HEK293 (cell line): ENCODE measurements around the gene MAPK14.

Source experiments
- BCL6B ChIP-seq: fragments of 450-650 bp; formaldehyde crosslinking; IDR thresholded peaks from 2 replicates; pipeline ENCODE4 v1.5.1; 2017; ENCODE audit warnings: missing biosample characterization, missing genetic modification characterization
- ELK4 ChIP-seq: IDR thresholded peaks from 2 replicates; pipeline ENCODE4 v1.6.1; 2011; ENCODE audit warnings: mild to moderate bottlenecking, low read depth, low read length, borderline replicate concordance
- GLIS2 ChIP-seq: fragments of 450-650 bp; formaldehyde crosslinking; IDR thresholded peaks from 2 replicates; pipeline ENCODE4 v1.5.1; 2016; ENCODE audit warnings: missing biosample characterization, missing genetic modification characterization
- KLF16 ChIP-seq: fragments of 450-650 bp; formaldehyde crosslinking; IDR thresholded peaks from 2 replicates; pipeline ENCODE4 v1.5.1; 2017; ENCODE audit warnings: missing biosample characterization, missing genetic modification characterization
- SP3 ChIP-seq: fragments of 450-650 bp; formaldehyde crosslinking; IDR thresholded peaks from 2 replicates; pipeline ENCODE4 v1.5.1; 2016; ENCODE audit warnings: missing biosample characterization, missing genetic modification characterization
- SP7 ChIP-seq: fragments of 450-650 bp; formaldehyde crosslinking; IDR thresholded peaks from 2 replicates; pipeline ENCODE4 v1.5.1; 2016; ENCODE audit warnings: missing biosample characterization, missing genetic modification characterization
- YY2 ChIP-seq: fragments of 450-650 bp; formaldehyde crosslinking; IDR thresholded peaks from 2 replicates; pipeline ENCODE4 v1.5.1; 2016; ENCODE audit warnings: missing biosample characterization, missing genetic modification characterization
- ZBTB10 ChIP-seq: fragments of 450-650 bp; formaldehyde crosslinking; IDR thresholded peaks from 2 replicates; pipeline ENCODE4 v1.5.1; 2016; ENCODE audit warnings: missing biosample characterization, missing genetic modification characterization
- ZBTB21 ChIP-seq: fragments of 450-650 bp; formaldehyde crosslinking; IDR thresholded peaks from 2 replicates; pipeline ENCODE4 v1.5.1; 2017; ENCODE audit warnings: missing biosample characterization, missing genetic modification characterization
- ZBTB6 ChIP-seq: fragments of 450-650 bp; formaldehyde crosslinking; IDR thresholded peaks from 2 replicates; pipeline ENCODE4 v1.5.1; 2017; ENCODE audit warnings: missing biosample characterization, missing genetic modification characterization
- ZFHX2 ChIP-seq: fragments of 450-650 bp; formaldehyde crosslinking; conservative IDR thresholded peaks from 2 replicates; pipeline ENCODE4 v1.5.1; 2016; ENCODE audit warnings: missing biosample characterization, missing genetic modification characterization
- ZNF146 ChIP-seq: fragments of 450-650 bp; formaldehyde crosslinking; IDR thresholded peaks from 2 replicates; pipeline ENCODE4 v1.5.1; 2016; ENCODE audit warnings: missing biosample characterization, missing genetic modification characterization
- ZNF175 ChIP-seq: fragments of 450-650 bp; formaldehyde crosslinking; IDR thresholded peaks from 2 replicates; pipeline ENCODE4 v1.5.1; 2016; ENCODE audit warnings: missing biosample characterization, missing genetic modification characterization
- ZNF2 ChIP-seq: fragments of 450-650 bp; formaldehyde crosslinking; IDR thresholded peaks from 2 replicates; pipeline ENCODE4 v1.5.1; 2016; ENCODE audit warnings: missing biosample characterization, missing genetic modification characterization
- ZNF211 ChIP-seq: fragments of 450-650 bp; formaldehyde crosslinking; IDR thresholded peaks from 2 replicates; pipeline ENCODE4 v1.5.1; 2016; ENCODE audit warnings: low read depth, missing biosample characterization, missing genetic modification characterization
- ZNF223 ChIP-seq: fragments of 450-650 bp; formaldehyde crosslinking; IDR thresholded peaks from 2 replicates; pipeline ENCODE4 v1.5.1; 2016; ENCODE audit warnings: missing biosample characterization, missing genetic modification characterization
- ZNF280C ChIP-seq: fragments of 450-650 bp; formaldehyde crosslinking; IDR thresholded peaks from 2 replicates; pipeline ENCODE4 v1.5.1; 2016; ENCODE audit warnings: missing biosample characterization, missing genetic modification characterization
- ZNF341 ChIP-seq: fragments of 450-650 bp; formaldehyde crosslinking; IDR thresholded peaks from 2 replicates; pipeline ENCODE4; 2016; ENCODE audit warnings: low read depth, missing biosample characterization, missing genetic modification characterization
- ZNF354C ChIP-seq: fragments of 450-650 bp; formaldehyde crosslinking; IDR thresholded peaks from 2 replicates; pipeline ENCODE4 v1.5.1; 2016; ENCODE audit warnings: missing biosample characterization, missing genetic modification characterization, low read depth, borderline replicate concordance
- ZNF416 ChIP-seq: fragments of 450-650 bp; formaldehyde crosslinking; IDR thresholded peaks from 2 replicates; pipeline ENCODE4 v1.5.1; 2016; ENCODE audit warnings: missing biosample characterization, missing genetic modification characterization
- ZNF433 ChIP-seq: fragments of 450-650 bp; formaldehyde crosslinking; IDR thresholded peaks from 2 replicates; pipeline ENCODE4 v1.5.1; 2016; ENCODE audit warnings: missing biosample characterization, missing genetic modification characterization, low read depth
- ZNF449 ChIP-seq: fragments of 450-650 bp; formaldehyde crosslinking; IDR thresholded peaks from 2 replicates; pipeline ENCODE4 v1.5.1; 2017; ENCODE audit warnings: missing biosample characterization, mild to moderate bottlenecking, missing genetic modification characterization, moderate library complexity
- ZNF501 ChIP-seq: fragments of 450-650 bp; formaldehyde crosslinking; IDR thresholded peaks from 2 replicates; pipeline ENCODE4 v1.5.1; 2016; ENCODE audit warnings: missing biosample characterization, missing genetic modification characterization
- ZNF529 ChIP-seq: fragments of 450-650 bp; formaldehyde crosslinking; IDR thresholded peaks from 2 replicates; pipeline ENCODE4 v1.5.1; 2017; ENCODE audit warnings: missing genetic modification characterization, missing biosample characterization; ENCODE audit not compliant: insufficient replicate concordance
- ZNF530 ChIP-seq: fragments of 450-650 bp; formaldehyde crosslinking; IDR thresholded peaks from 2 replicates; pipeline ENCODE4 v1.5.1; 2016; ENCODE audit warnings: low read depth, missing biosample characterization, missing genetic modification characterization
- ZNF560 ChIP-seq: fragments of 450-650 bp; formaldehyde crosslinking; IDR thresholded peaks from 2 replicates; pipeline ENCODE4 v1.5.1; 2017; ENCODE audit warnings: missing biosample characterization, missing genetic modification characterization, borderline replicate concordance
- ZNF561 ChIP-seq: fragments of 450-650 bp; IDR thresholded peaks from 2 replicates; pipeline ENCODE4 v1.5.1; 2018; ENCODE audit warnings: missing biosample characterization, missing genetic modification characterization, borderline replicate concordance
- ZNF600 ChIP-seq: fragments of 450-650 bp; formaldehyde crosslinking; IDR thresholded peaks from 2 replicates; pipeline ENCODE4 v1.5.1; 2016; ENCODE audit warnings: missing biosample characterization, missing genetic modification characterization
- ZNF664 ChIP-seq: fragments of 450-650 bp; formaldehyde crosslinking; IDR thresholded peaks from 2 replicates; pipeline ENCODE4 v1.5.1; 2016; ENCODE audit warnings: missing biosample characterization, missing genetic modification characterization
- ZSCAN16 ChIP-seq: fragments of 450-650 bp; formaldehyde crosslinking; IDR thresholded peaks from 2 replicates; pipeline ENCODE4 v1.5.1; 2016; ENCODE audit warnings: missing biosample characterization, missing genetic modification characterization

The MAPK14 gene

GRCh38 chr6:36028088-36028876 is 674 bp downstream of the MAPK14 start (continued):
- peak; percentile 83 for TF ChIP-seq ZNF449 (tag by site-specific recombination)
- peak; percentile 39; the same call in 1 of the 2 replicates for TF ChIP-seq ZBTB10 (tag by site-specific recombination)
- 0 out of 2 replicates have a peak, but pooled peaks have one; percentile 16 for TF ChIP-seq ZFHX2 (tag by site-specific recombination)
- TF ChIP-seq KLF16: no peak
- no peak for TF ChIP-seq BCL6B (tag by site-specific recombination)
- no peak for TF ChIP-seq ZNF560
- no peak for TF ChIP-seq SP7 (tag by site-specific recombination)
- TF ChIP-seq ZNF146 (tag by site-specific recombination): no peak
- TF ChIP-seq ZBTB6 (tag by site-specific recombination): peak; percentile 81
- TF ChIP-seq ZNF341: 0 out of 2 replicates have a peak, but pooled peaks have one; percentile 9
- TF ChIP-seq ZNF223 (tag by site-specific recombination): peak; percentile 22; the same call in 1 of the 2 replicates
- TF ChIP-seq YY2 (tag by site-specific recombination): no peak
- TF ChIP-seq SP3: no peak
- peak; percentile 12; the same call in 1 of the 2 replicates for TF ChIP-seq ZNF501 (tag by site-specific recombination)
- TF ChIP-seq ZNF433: no peak
- no peak for TF ChIP-seq ZBTB21 (tag by site-specific recombination)
- 0 out of 2 replicates have a peak, but pooled peaks have one; percentile 6 for TF ChIP-seq ZNF561
- no peak for TF ChIP-seq ZNF530 (tag by site-specific recombination)
- TF ChIP-seq ELK4: no peak
- no peak for TF ChIP-seq ZNF529 (tag by site-specific recombination)
- no peak for TF ChIP-seq ZNF211 (tag by site-specific recombination)
- TF ChIP-seq ZNF175 (tag by site-specific recombination): no peak
- TF ChIP-seq ZNF280C (tag by site-specific recombination): no peak
- TF ChIP-seq GLIS2 (tag by site-specific recombination): peak; percentile 95
- no peak for TF ChIP-seq ZNF664 (tag by site-specific recombination)
- TF ChIP-seq ZSCAN16: peak; percentile 64; the same call in 1 of the 2 replicates
- peak; percentile 22; the same call in 1 of the 2 replicates for TF ChIP-seq ZNF2 (tag by site-specific recombination)
- no peak for TF ChIP-seq ZNF416 (tag by site-specific recombination)
- peak; percentile 94 for TF ChIP-seq ZNF600 (tag by site-specific recombination)
- no peak for TF ChIP-seq ZNF354C (tag by site-specific recombination)
